BLaER1 treated with 17β-estradiol and CSF1 and Interleukin-3, amounts not matched to agents 10 nM and 100 nM (cell line): ENCODE results near the gene CACHD1.
"Not testable (repeated sequence)": the region's sequence is repeated elsewhere in the genome, so short reads cannot be mapped to it uniquely, and the experiment has no call there.

Experiments
- H3K27ac ChIP-seq, 11 experiments: shearing (Covaris generic); formaldehyde crosslinking; 2 replicates each; pipeline ENCODE4 v1.8.1; 2022
- H3K27me3 ChIP-seq, 11 experiments: shearing (Covaris generic); formaldehyde crosslinking; 2 replicates each; pipeline ENCODE4 v1.8.1; 2022
- H3K36me3 ChIP-seq, 11 experiments: shearing (Covaris generic); formaldehyde crosslinking; 2 replicates each; pipeline ENCODE4 v1.8.1; 2022
- H3K4me1 ChIP-seq, 10 experiments: shearing (Covaris generic); formaldehyde crosslinking; 2 replicates each; pipeline ENCODE4 v1.8.1; 2022
- H3K4me2 ChIP-seq, 11 experiments: shearing (Covaris generic); formaldehyde crosslinking; 2 replicates each; pipeline ENCODE4 v1.8.1; 2022
- H3K4me3 ChIP-seq, 10 experiments: shearing (Covaris generic); formaldehyde crosslinking; 2 replicates each; pipeline ENCODE4 v1.8.1; 2022
- H3K9ac ChIP-seq, 11 experiments: shearing (Covaris generic); formaldehyde crosslinking; 2 replicates each; pipeline ENCODE4 v1.8.1; 2022
- H3K9me3 ChIP-seq, 11 experiments: shearing (Covaris generic); formaldehyde crosslinking; replicated peaks in 1 of 11; 2 replicates each; pipeline ENCODE4 v1.8.1; 2022
- H4K20me1 ChIP-seq, 11 experiments: shearing (Covaris generic); formaldehyde crosslinking; 2 replicates each; pipeline ENCODE4 v1.8.1; 2022
- Cebpa-rat ChIP-seq, 11 experiments: shearing (Covaris generic); IDR thresholded peaks; 2 replicates each; pipeline ENCODE4 v1.8.1; 2022

The CACHD1 gene

GRCh38 chr1:64715186-64715585, 245.3 kb downstream of the CACHD1 start:
- H3K4me2 ChIP-seq, result no peak overlapping the region
- no peaks in the 10 kb centered on the region for H3K27me3 ChIP-seq
- H3K36me3 ChIP-seq, result no peaks in the 10 kb centered on the region
- H3K4me1 ChIP-seq, result no peaks in the 10 kb centered on the region
- no peaks in the 10 kb centered on the region for H4K20me1 ChIP-seq
- no peak overlapping the region for H3K9ac ChIP-seq
- no peak overlapping the region for H3K27ac ChIP-seq
- peaks cover 3 to 20% (median 14%) of the 10 kb centered on the region in 11 experiments; a peak in 16 of 22 replicates for H3K9me3 ChIP-seq
- H3K4me3 ChIP-seq, result no peak overlapping the region
- no peak for TF ChIP-seq Cebpa-rat (IDR thresholded peaks at IDR 0.05)

GRCh38 chr1:64721135-64721534, 251.2 kb downstream of the CACHD1 start:
- Histone ChIP-seq H3K4me3 (no peak overlapping the region), H3K4me1 (no peaks in the 10 kb centered on the region), H3K27ac (no peak overlapping the region), H3K36me3 (no peaks in the 10 kb centered on the region), H3K9me3 (peaks cover 3 to 20% (median 14%) of the 10 kb centered on the region in 11 experiments; a peak in 16 of 22 replicates), H3K9ac (no peak overlapping the region), H3K27me3 (no peaks in the 10 kb centered on the region), H4K20me1 (no peaks in the 10 kb centered on the region), H3K4me2 (no peak overlapping the region)
- no peak for TF ChIP-seq Cebpa-rat (IDR thresholded peaks at IDR 0.05)

GRCh38 chr1:64721576-64722145, 251.7 kb downstream of the CACHD1 start:
- Histone ChIP-seq H3K9ac (no peak overlapping the region), H3K27ac (no peak overlapping the region), H3K4me3 (no peak overlapping the region), H3K4me1 (no peaks in the 10 kb centered on the region), H3K4me2 (no peak overlapping the region), H4K20me1 (no peaks in the 10 kb centered on the region), H3K27me3 (no peaks in the 10 kb centered on the region), H3K36me3 (no peaks in the 10 kb centered on the region), H3K9me3 (peaks cover 3 to 20% (median 14%) of the 10 kb centered on the region in 11 experiments; a peak in 16 of 22 replicates)
- TF ChIP-seq Cebpa-rat (IDR thresholded peaks at IDR 0.05), result 0 out of 22 replicates have a peak, but pooled peaks of 1 of the 11 experiments have one; percentile 7

GRCh38 chr1:64727861-64728260, 257.9 kb downstream of the CACHD1 start:
- Histone ChIP-seq H3K4me2 (no peak overlapping the region), H4K20me1 (no peaks in the 10 kb centered on the region), H3K27me3 (no peaks in the 10 kb centered on the region), H3K36me3 (no peaks in the 10 kb centered on the region), H3K4me1 (peaks cover 0 to 5% (median 0%) of the 10 kb centered on the region in 10 experiments; a peak in 1 of 20 replicates), H3K27ac (no peak overlapping the region), H3K9ac (no peak overlapping the region), H3K9me3 (no peaks in the 10 kb centered on the region), H3K4me3 (no peak overlapping the region)
- TF ChIP-seq Cebpa-rat (IDR thresholded peaks at IDR 0.05), result no peak

GRCh38 chr1:64733581-64734286, 263.8 kb downstream of the CACHD1 start:
- Histone ChIP-seq H3K4me3 (no peak overlapping the region), H3K36me3 (no peaks in the 10 kb centered on the region), H4K20me1 (no peaks in the 10 kb centered on the region), H3K4me2 (no peak overlapping the region), H3K27me3 (no peaks in the 10 kb centered on the region), H3K9me3 (no peaks in the 10 kb centered on the region), H3K27ac (no peak overlapping the region), H3K9ac (no peak overlapping the region), H3K4me1 (peaks cover 0 to 5% (median 0%) of the 10 kb centered on the region in 10 experiments; a peak in 1 of 20 replicates)
- TF ChIP-seq Cebpa-rat (IDR thresholded peaks at IDR 0.05), result no peak

GRCh38 chr1:64734287-64734652, 264.3 kb downstream of the CACHD1 start:
- Histone ChIP-seq H3K9me3 (no peaks in the 10 kb centered on the region), H3K27ac (no peak overlapping the region), H4K20me1 (no peaks in the 10 kb centered on the region), H3K4me2 (no peak overlapping the region), H3K27me3 (no peaks in the 10 kb centered on the region), H3K36me3 (no peaks in the 10 kb centered on the region), H3K4me1 (peaks cover 0 to 5% (median 0%) of the 10 kb centered on the region in 10 experiments; a peak in 1 of 20 replicates), H3K4me3 (no peak overlapping the region), H3K9ac (no peak overlapping the region)
- TF ChIP-seq Cebpa-rat (IDR thresholded peaks at IDR 0.05), result no peak

- not testable (repeated sequence) for H3K9ac ChIP-seq, H3K9me3 ChIP-seq, H3K27ac ChIP-seq, H3K4me3 ChIP-seq, H3K4me2 ChIP-seq, H4K20me1 ChIP-seq, H3K27me3 ChIP-seq, H3K36me3 ChIP-seq
- H3K4me1 ChIP-seq, result peaks cover 4 to 10% (median 6%) of the 10 kb centered on the region in 10 experiments; a peak in 17 of 20 replicates
These were observed 270.8 kb downstream of the CACHD1 start for GRCh38 chr1:64740687-64741086.
